K562 (cell line): ENCODE results near the gene SHISAL2A. TPM values are rescaled to one million over a fixed set of nuclear protein-coding genes. Genes with fewer than 3 reads are reported as not detected.

Experiments
- ATAC-seq: fragments of 200-7000 bp; cut with Tn5 transposase; 3 replicates; pipeline ENCODE4 v1.9.1; 2020; ENCODE audit warnings: moderate library complexity
- BruUV-seq: library from RNA; stranded (reverse); fragments of 400-500 nt; replicated peaks from 2 replicates; lab custom pipeline; 2021; lab: Mats Ljungman, UMichigan
- CTCF ChIA-PET: fragments of 300-600 bp; formaldehyde crosslinking; extraction: SDS; loops from one replicate; lab custom pipeline; 2021; ENCODE audit warnings: low intra/inter-chr PET ratio; lab: Yijun Ruan, JAX
- POLR2A ChIA-PET: fragments of 300-600, 350-650 bp; sonication (Branson Sonifier 250); formaldehyde crosslinking; extraction: SDS; loops from one replicate; lab custom pipeline; 2021; ENCODE audit warnings: antibody characterized with exemption, inconsistent platforms; lab: Yijun Ruan, JAX
- DNase-seq, 4 experiments: peaks; one replicate each; pipeline versions ENCODE4 v3.0.0 to v3.0.0-alpha.2; 2011 to 2018; ENCODE audit warnings: low spot score in 3 of 4, mixed read lengths in 3 of 4; ENCODE audit errors: extremely low read depth in 1 of 4
- FAIRE-seq: peaks from 2 replicates; lab custom pipeline; 2011; peaks lifted over from hg19 to GRCh38; lab: Jason Lieb, UNC
- H2AFZ ChIP-seq: 2 replicates; pipeline ENCODE4 v1.6.0; 2011; ENCODE audit warnings: low read depth, low read length, control low read depth, inconsistent platforms
- H3K27ac ChIP-seq: fragments of 200-600 bp; 3 replicates; pipeline ENCODE4 v1.8.0; 2011; ENCODE audit warnings: low read depth, mild to moderate bottlenecking, control low read depth, inconsistent platforms, low read length, moderate library complexity, mixed read lengths; ENCODE audit errors: extremely low read depth
- H3K27me3 ChIP-seq, 2 experiments: fragments of 300-600 bp in 1 of 2; 2 replicates in 1 of 2; 3 replicates in 1 of 2; pipeline versions ENCODE4 v1.6.0 to v1.8.0; 2011; ENCODE audit warnings: inconsistent platforms in 2 of 2, low read length in 2 of 2, mild to moderate bottlenecking in 1 of 2, mixed read lengths in 1 of 2, moderate library complexity in 1 of 2; ENCODE audit not compliant: control insufficient read depth in 2 of 2, insufficient read depth in 2 of 2
- H3K36me3 ChIP-seq: fragments of 300-600 bp; 3 replicates; pipeline ENCODE4 v1.8.0; 2011; ENCODE audit warnings: mild to moderate bottlenecking, low read length, inconsistent platforms; ENCODE audit not compliant: control insufficient read depth, insufficient read depth
- H3K4me1 ChIP-seq, 2 experiments: fragments of 200-600 bp in 1 of 2; replicated peaks in 1 of 2; 2 replicates in 1 of 2; 3 replicates in 1 of 2; pipeline versions ENCODE4 v1.5.1 to v1.8.0; 2011; ENCODE audit warnings: inconsistent platforms in 2 of 2, low read length in 2 of 2, mild to moderate bottlenecking in 1 of 2, mixed read lengths in 1 of 2, moderate library complexity in 1 of 2; ENCODE audit not compliant: control insufficient read depth in 2 of 2, insufficient read depth in 2 of 2
- H3K4me2 ChIP-seq: 2 replicates; pipeline ENCODE4 v1.6.1; 2011; ENCODE audit warnings: low read length, control low read depth, inconsistent platforms, mixed read lengths; ENCODE audit not compliant: insufficient read depth
- H3K4me3 ChIP-seq: fragments of 200-600 bp; sonication (generic), shearing (Covaris generic); 2 replicates; pipeline ENCODE4 v1.5.1; 2016; ENCODE audit warnings: control low read depth, inconsistent platforms
- H3K79me2 ChIP-seq: fragments of 200-600 bp; 3 replicates; pipeline ENCODE4 v1.8.0; 2011; ENCODE audit warnings: low read length, inconsistent platforms; ENCODE audit not compliant: control insufficient read depth, insufficient read depth
- H3K9ac ChIP-seq, 2 experiments: 2 replicates each; pipeline versions ENCODE4 v1.6.0 to v1.6.1; 2011; ENCODE audit warnings: low read depth in 2 of 2, low read length in 2 of 2, control low read depth in 1 of 2, inconsistent platforms in 1 of 2, mild to moderate bottlenecking in 1 of 2, mixed read lengths in 1 of 2; ENCODE audit not compliant: insufficient read depth in 1 of 2
- H3K9me1 ChIP-seq: one replicate; pipeline ENCODE4 v1.6.0; 2011; ENCODE audit warnings: inconsistent platforms, mild to moderate bottlenecking, low read length, moderate library complexity; ENCODE audit not compliant: control insufficient read depth, insufficient read depth
- H3K9me3 ChIP-seq: replicated peaks from 2 replicates; pipeline ENCODE4 v1.5.1; 2011; ENCODE audit warnings: low read depth, low read length, inconsistent platforms; ENCODE audit not compliant: control insufficient read depth, insufficient read depth
- H4K20me1 ChIP-seq: replicated peaks from 2 replicates; pipeline ENCODE4 v1.6.1; 2011; ENCODE audit warnings: low read length, inconsistent platforms, mixed read lengths; ENCODE audit not compliant: control insufficient read depth, insufficient read depth
- CTBP1 ChIP-seq: fragments of 450-650 bp; IDR thresholded peaks from 2 replicates; pipeline ENCODE4 v1.6.1; 2016; ENCODE audit warnings: borderline replicate concordance
- ETV1 ChIP-seq: fragments of 450-650 bp; conservative IDR thresholded peaks from 2 replicates; pipeline ENCODE4 v1.6.1; 2016; ENCODE audit warnings: missing genetic modification characterization, control low read depth, low read depth, missing compliant biosample characterization
- FOXA3 ChIP-seq, 2 experiments: fragments of 450-650 bp in 1 of 2; sonication (generic) in 1 of 2; formaldehyde crosslinking; IDR thresholded peaks in 1 of 2; conservative IDR thresholded peaks in 1 of 2; 2 replicates each; pipeline versions ENCODE4 v1.4.0 to v1.8.0; 2020 to 2022; ENCODE audit warnings: mild to moderate bottlenecking in 2 of 2, missing genetic modification reagents in 1 of 2
- HIVEP1 ChIP-seq: fragments of 250-450 bp; sonication (Bioruptor Pico); IDR thresholded peaks from 2 replicates; pipeline ENCODE4 v1.4.0; 2020; ENCODE audit warnings: mild to moderate bottlenecking
- SFPQ ChIP-seq: fragments of 200-400 bp; formaldehyde crosslinking; IDR thresholded peaks from 2 replicates; pipeline ENCODE4 v1.6.1; 2017; ENCODE audit warnings: mild to moderate bottlenecking, low read depth, low read length, moderate library complexity
- TAF15 ChIP-seq: fragments of 200-400 bp; formaldehyde crosslinking; IDR thresholded peaks from 2 replicates; pipeline ENCODE4 v1.6.1; 2017; ENCODE audit warnings: mild to moderate bottlenecking, low read depth, low read length, moderate library complexity
- TGIF2 ChIP-seq: sonication (generic); formaldehyde crosslinking; IDR thresholded peaks from 2 replicates; pipeline ENCODE4 v1.8.1; 2022; ENCODE audit warnings: mild to moderate bottlenecking, missing genetic modification reagents, moderate library complexity
- U2AF1 ChIP-seq: fragments of 200-400 bp; formaldehyde crosslinking; optimal IDR thresholded peaks from 2 replicates; pipeline ENCODE3; 2017; ENCODE audit warnings: mild to moderate bottlenecking, low read depth, low read length, moderate library complexity
- ZNF41 ChIP-seq: fragments of 250-450 bp; sonication (Bioruptor Pico); conservative IDR thresholded peaks from 2 replicates; pipeline ENCODE4 v1.4.0; 2020; ENCODE audit warnings: mild to moderate bottlenecking
- ZNF436 ChIP-seq: fragments of 250-450, 450-650 bp; sonication (Bioruptor Pico); formaldehyde crosslinking; IDR thresholded peaks from 2 replicates; pipeline ENCODE4 v1.7.0; 2020; ENCODE audit warnings: mild to moderate bottlenecking
- ZNF449 ChIP-seq: fragments of 250-450 bp; sonication (Bioruptor Pico); IDR thresholded peaks from 2 replicates; pipeline ENCODE4 v1.8.0; 2022; ENCODE audit warnings: moderate library complexity, mild to moderate bottlenecking, inconsistent platforms
- WGBS: fragments of 100-300 bp; shearing (Covaris generic); methylation state at CpG from one replicate; pipeline ENCODE4 v1.1.6; 2016; ENCODE audit warnings: low coverage, mixed read lengths; ENCODE audit not compliant: insufficient coverage; ENCODE audit errors: missing lambda C conversion rate; 5-methylcytosine and 5-hydroxymethylcytosine counted together
- in situ Hi-C: fragments of 300-500 bp; cut with MboI; formaldehyde crosslinking; loops from 4 replicates; pipeline ENCODE4 v1.15.0; 2018; ENCODE audit warnings: inconsistent platforms, mixed read lengths
- intact Hi-C: fragments of 100-400 bp; cut with micrococcal nuclease; formaldehyde crosslinking; loops from 2 replicates; pipeline ENCODE4 v1.14.2; 2022
- polyA plus RNA-seq, 8 experiments: library from polyadenylated mRNA; depleted of rRNA in 4 of 8; stranded (reverse) in 5 of 8; unstranded in 3 of 8; fragments of >200 nt; fragmentation: Nextera tagmentation in 2 of 8; fragmentation: Illumina TruSeq in 1 of 8; extraction: Ambion mirVana in 2 of 8; extraction: Trizol in 1 of 8; gene quantifications; 2 replicates each; pipeline versions ENCODE4 v1.2.1 to v1.2.3, GENCODE V29; 2011 to 2014; ENCODE audit warnings: inconsistent platforms in 1 of 8, missing spikeins in 1 of 8
- total RNA-seq, 7 experiments: library from RNA; depleted of rRNA in 6 of 7; stranded (reverse); fragments of >200 nt in 6 of 7; fragmentation: Illumina TruSeq in 2 of 7; extraction: Trizol in 2 of 7; gene quantifications; 2 replicates each; pipeline versions ENCODE4 v1.2.1 to v1.2.3, GENCODE V29; 2011 to 2021; ENCODE audit warnings: low replicate concordance in 1 of 7
- TF ChIP-seq, protein P1 (sequence below): fragments of 250-450 bp; sonication (Bioruptor Pico); IDR thresholded peaks from 2 replicates; pipeline ENCODE4 v1.5.0; 2021

SHISAL2A gene
- total and polyA plus RNA-seq, 9 of the 15 experiments (the other 6 are each of a cell fraction or from before 2014, with no cell fraction given): 0.11 TPM; not detected in 8

- peak; percentile 77; the same call in 1 of the 2 replicates for TF ChIP-seq ZNF449 (CRISPR knock-in tag)
Measured at GRCh38 chr1:52697795-52698674, 65.1 kb downstream of the SHISAL2A start, which contains the start of gene COA7 (continued).

- peak overlapping the region; percentile 61; the same call in 2 of the 3 replicates for H3K27ac ChIP-seq
- H3K27me3 ChIP-seq: no peaks in the 10 kb centered on the region
- no peaks in the 10 kb centered on the region for H3K9me1 ChIP-seq
- peak; percentile 94 to 97 (median 95) for DNase-seq
- H3K4me2 ChIP-seq: peak overlapping the region; percentile 83
- BruUV-seq: TSS peak; percentile 77
- WGBS: 10% methylated on average over 35 of the region's 35 CpGs
- peak overlapping the region; percentile 98 for H2AFZ ChIP-seq
- POLR2A ChIA-PET: interaction anchor here (0.6 to 1.8 kb wide), 10 partner anchors 10 to 1066 kb away, joined by 3 to 7 read pairs (median 4); partner anchors contain the start of genes ORC1 and PRPF38A
- H3K9ac ChIP-seq: peak overlapping the region; percentile 65 to 89
- in situ Hi-C loops: loop anchor here (10.0 kb wide), 1 partner anchor 482 kb away; no protein-coding TSS in a partner anchor
- H3K36me3 ChIP-seq: no peaks in the 10 kb centered on the region
- peaks cover 7% of the 10 kb centered on the region; the same call in 2 of the 3 replicates for H3K79me2 ChIP-seq
- H3K4me3 ChIP-seq: peak overlapping the region; percentile 26
- peak; percentile 94 for ATAC-seq
- CTCF ChIA-PET: no interaction called here
- intact Hi-C loops: loop anchor here (5.0 kb wide), 1 partner anchor 204 kb away; no protein-coding TSS in a partner anchor
- peak; percentile 95 for FAIRE-seq
- no peaks in the 10 kb centered on the region for H3K9me3 ChIP-seq
- H3K4me1 ChIP-seq: peaks cover 9 to 13% of the 10 kb centered on the region in 2 experiments; a peak in 4 of 5 replicates
- no peaks in the 10 kb centered on the region for H4K20me1 ChIP-seq
- no peak for TF ChIP-seq SFPQ
- TF ChIP-seq, protein P1, sequence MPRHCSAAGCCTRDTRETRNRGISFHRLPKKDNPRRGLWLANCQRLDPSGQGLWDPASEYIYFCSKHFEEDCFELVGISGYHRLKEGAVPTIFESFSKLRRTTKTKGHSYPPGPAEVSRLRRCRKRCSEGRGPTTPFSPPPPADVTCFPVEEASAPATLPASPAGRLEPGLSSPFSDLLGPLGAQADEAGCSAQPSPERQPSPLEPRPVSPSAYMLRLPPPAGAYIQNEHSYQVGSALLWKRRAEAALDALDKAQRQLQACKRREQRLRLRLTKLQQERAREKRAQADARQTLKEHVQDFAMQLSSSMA (CRISPR knock-in tag): no peak
- peak in 1 of 2 experiments; percentile 49; a peak in 1 of 4 replicates for TF ChIP-seq FOXA3 (CRISPR knock-in tag; conservative IDR thresholded peaks at IDR 0.05 in 1 of 2, IDR thresholded peaks at IDR 0.05 in 1 of 2)
- TF ChIP-seq U2AF1: no peak
- no peak for TF ChIP-seq TAF15
- 0 out of 2 replicates have a peak, but pooled peaks have one; percentile 56 for TF ChIP-seq TGIF2 (CRISPR knock-in tag)
- TF ChIP-seq CTBP1: peak; percentile 77; the same call in 1 of the 2 replicates
- TF ChIP-seq ZNF436 (CRISPR knock-in tag): no peak
- no peak for TF ChIP-seq HIVEP1 (CRISPR knock-in tag)
- no peak for TF ChIP-seq ZNF41 (CRISPR knock-in tag)
- TF ChIP-seq ETV1 (tag): no peak; the same call in 1 of the 2 replicates
Measured at GRCh38 chr1:52702886-52703787, 70.2 kb downstream of the SHISAL2A start.
